ENCODE results near the gene C22orf39. TPM values are rescaled to one million over a fixed set of nuclear protein-coding genes. Genes with fewer than 3 reads are reported as not detected.

The C22orf39 gene
- polyA plus RNA-seq, 3 donors, result 24.3 to 44.4 (median 36.1) TPM

DNA sequence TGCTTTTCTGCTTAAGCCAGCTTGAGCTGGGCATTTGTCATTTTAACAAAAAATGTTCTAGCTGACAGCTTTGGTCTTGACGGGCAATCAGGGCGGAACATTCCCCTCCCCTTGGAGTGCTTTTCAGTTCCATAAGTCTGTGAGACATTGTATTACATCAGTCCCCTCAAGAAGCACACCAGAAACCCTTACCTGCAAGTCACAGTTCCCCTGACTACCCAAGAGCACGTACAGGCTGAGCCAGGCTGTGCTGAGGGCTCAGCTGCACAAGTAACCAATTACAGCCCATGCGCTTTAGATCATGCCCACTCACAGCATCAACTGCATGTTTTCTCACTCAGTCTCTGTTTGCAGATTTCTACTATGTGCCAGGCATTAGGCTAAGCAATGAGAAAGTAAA is 35.0 kb downstream of the C22orf39 start:
- no peak overlapping the region for H3K27ac ChIP-seq (ENCODE audit: low read depth, low read length)
- WGBS, 3 donors, result 76 to 94% (median 90%) methylated on average over 4 of the region's 4 CpGs

GRCh38 chr22:19411690-19412045 is 35.8 kb downstream of the C22orf39 start:
- 96 to 100% (median 98%) methylated on average over 1 of the region's 1 CpG for WGBS, 3 donors
- H3K27ac ChIP-seq (ENCODE audit: low read depth, low read length), result no peak overlapping the region

DNA sequence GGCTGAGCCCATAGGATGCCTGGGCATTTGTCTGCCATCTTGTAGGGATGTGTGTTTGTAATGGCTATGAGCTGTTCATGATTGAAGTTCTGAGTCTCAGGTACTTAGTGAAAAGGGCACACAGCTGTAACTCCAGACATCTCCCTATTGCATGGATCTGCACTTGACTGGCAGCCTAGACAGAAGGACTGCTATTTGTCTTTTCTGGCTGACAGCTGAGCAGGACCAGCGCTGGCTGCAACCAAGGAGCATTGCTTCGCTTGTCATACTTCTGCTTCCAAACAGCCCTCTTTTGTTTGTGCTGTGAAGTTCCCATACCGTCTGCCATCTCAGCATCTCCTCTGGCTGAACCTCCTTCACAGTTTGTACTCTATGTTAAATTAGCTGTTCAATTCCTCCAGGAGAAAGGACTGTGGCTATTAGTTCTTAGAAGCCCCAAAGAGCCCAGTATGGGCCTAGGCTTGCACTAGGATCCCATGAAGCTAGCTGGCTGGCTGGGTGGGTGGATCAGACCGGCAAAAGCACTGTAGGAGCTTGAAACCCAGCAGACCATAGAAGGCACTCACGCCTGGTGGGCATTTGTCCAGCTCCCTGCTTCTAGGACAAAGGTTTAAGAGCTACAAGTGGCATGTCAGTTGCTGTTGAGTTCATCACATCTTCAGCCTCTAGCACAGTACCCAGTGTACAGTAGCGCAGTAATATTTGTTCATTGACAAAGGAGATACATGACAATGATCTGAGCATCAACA is 36.4 kb downstream of the C22orf39 start:
- WGBS, 3 donors, result 89 to 91% (median 90%) methylated on average over 6 of the region's 6 CpGs
- no peak overlapping the region for H3K27ac ChIP-seq (ENCODE audit: low read depth, low read length)

DNA sequence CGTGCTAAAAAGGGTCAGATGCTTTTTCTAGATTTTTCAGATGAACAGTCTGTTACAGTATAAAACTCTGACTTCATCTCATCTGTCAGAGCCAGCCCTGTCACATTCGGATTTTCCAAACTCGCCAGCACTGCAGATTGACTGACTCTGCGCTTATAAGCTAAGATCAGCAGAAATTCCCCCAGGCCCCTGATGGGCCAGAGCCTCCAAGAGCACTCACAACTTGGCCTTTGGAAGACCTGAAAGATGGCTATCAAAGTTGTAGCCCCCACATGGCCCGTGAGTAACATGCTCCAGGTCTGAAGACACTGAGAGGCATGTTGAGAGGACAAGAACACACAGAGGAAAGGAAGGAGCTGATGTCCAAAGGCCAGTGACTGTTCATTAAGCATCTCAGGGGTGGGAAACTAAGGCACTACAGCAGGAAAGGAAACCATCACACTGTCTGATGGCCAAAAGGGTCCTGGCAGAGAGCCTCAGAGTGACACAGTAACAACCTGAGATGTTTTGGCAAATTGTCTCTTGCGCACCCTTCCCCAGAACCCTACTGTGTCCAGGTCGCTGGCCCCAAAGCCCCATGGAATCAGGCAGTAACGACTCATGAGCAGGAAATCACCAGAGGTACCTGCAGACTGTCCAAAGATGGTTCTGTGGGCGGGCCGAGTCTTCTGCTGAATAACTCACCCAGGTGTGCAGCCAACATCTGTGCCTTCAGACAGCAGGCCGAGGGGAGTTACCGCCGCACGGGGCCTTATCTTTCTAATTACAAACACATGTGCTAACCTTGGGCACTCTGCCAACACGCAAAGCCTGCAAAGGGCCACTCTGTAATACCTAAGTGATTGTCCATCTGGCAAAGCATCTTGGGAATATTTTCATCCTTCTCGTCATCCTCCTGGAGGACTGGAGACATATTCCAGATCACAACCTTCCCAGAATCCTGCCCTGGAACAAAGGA is 39.6 kb downstream of the C22orf39 start:
- WGBS, 3 donors, result 54 to 79% (median 73%) methylated on average over 16 of the region's 16 CpGs
- no peak overlapping the region for H3K27ac ChIP-seq (ENCODE audit: low read depth, low read length)

DNA sequence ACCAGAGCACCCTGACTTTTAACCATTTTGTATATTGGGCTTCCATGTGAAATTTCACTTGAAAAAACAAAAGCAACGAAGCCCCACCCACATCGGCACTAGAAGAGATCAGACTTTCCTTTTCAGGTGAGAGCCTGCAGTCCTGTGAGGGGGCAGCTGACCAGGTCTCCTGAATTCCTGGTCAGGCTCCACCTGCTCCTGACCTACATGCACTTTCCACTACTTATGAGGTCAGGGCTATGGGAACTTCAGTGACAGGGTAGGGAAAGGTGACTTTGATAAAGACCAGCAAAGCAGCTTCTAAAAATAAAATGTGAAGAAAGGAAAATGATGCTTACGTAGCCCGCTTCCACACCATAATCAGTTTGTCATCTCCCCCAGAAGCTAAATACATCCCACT is 40.7 kb downstream of the C22orf39 start:
- 90 to 98% (median 92%) methylated on average over 4 of the region's 4 CpGs for WGBS, 3 donors
- H3K27ac ChIP-seq (ENCODE audit: low read depth, low read length), result no peak overlapping the region

- WGBS, 3 donors, result 84 to 89% (median 88%) methylated on average over 3 of the region's 3 CpGs
Measured at GRCh38 chr22:19406281-19406811, 41.2 kb downstream of the C22orf39 start.

GRCh38 chr22:19405652-19406051 is 41.9 kb downstream of the C22orf39 start:
- no peak overlapping the region for H3K27ac ChIP-seq (ENCODE audit: low read depth, low read length)
- 59 to 97% (median 96%) methylated on average over 8 of the region's 8 CpGs for whole genome bisulfite sequencing, 3 donors

More at GRCh38 chr22:19406281-19406811, 41.2 kb downstream of the C22orf39 start:
- no peak overlapping the region for H3K27ac ChIP-seq (ENCODE audit: low read depth, low read length)

DNA sequence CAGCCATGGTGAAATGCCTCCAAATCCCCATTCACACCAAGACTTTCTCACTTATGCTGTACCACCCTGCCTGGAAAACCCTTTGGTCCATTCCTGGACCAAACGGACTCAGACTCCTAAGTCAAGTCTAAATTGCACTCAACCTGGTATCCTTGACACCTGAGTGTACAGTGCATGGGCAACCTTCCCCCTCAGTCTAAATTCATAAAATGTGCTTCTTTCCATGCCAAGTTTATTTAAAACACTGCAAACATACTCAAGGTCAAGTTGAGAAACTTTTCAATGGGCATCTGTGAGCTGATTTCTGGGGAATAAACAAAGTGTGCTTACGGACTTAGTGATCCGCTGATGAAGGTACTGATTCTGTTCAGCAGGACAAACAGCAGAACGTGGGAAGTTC is 42.4 kb downstream of the C22orf39 start:
- H3K27ac ChIP-seq (ENCODE audit: low read depth, low read length), result no peak overlapping the region

DNA sequence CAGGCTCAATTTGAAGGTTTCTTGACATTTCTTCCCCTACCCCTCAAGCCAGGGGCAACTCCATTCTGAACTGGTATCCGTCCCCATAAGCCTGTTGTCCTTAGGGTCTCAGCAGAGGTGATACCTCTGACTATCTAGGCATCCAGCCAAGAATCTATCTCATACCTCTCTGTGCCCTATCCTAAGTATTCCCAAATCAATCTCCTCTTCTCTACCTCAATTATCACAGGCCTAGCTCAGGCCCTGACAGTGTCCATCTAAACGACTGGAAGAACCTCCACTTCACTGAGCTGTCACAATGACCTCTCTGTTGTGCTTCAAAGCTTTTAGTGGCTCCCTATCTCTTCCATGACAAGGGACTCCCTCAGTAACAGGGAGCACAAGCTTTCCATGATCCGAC is 42.8 kb downstream of the C22orf39 start:
- WGBS, 3 donors, result 85 to 98% (median 95%) methylated on average over 3 of the region's 3 CpGs
- no peak overlapping the region for H3K27ac ChIP-seq (ENCODE audit: low read depth, low read length)

More for the DNA sequence above, 42.4 kb downstream of the C22orf39 start:
- WGBS, 3 donors, result 27 to 95% (median 93%) methylated on average over 4 of the region's 4 CpGs

- 93 to 98% (median 97%) methylated on average over 4 of the region's 4 CpGs for WGBS, 3 donors
- H3K27ac ChIP-seq (ENCODE audit: low read depth, low read length), result no peak overlapping the region
Measured at GRCh38 chr22:19402642-19403191, 44.8 kb downstream of the C22orf39 start.

- WGBS, 3 donors, result 90 to 99% (median 96%) methylated on average over 4 of the region's 4 CpGs
- H3K27ac ChIP-seq (ENCODE audit: low read depth, low read length), result no peak overlapping the region
Measured at GRCh38 chr22:19401483-19401882, 46.0 kb downstream of the C22orf39 start.

GRCh38 chr22:19400881-19401280 is 46.6 kb downstream of the C22orf39 start:
- WGBS, 3 donors, result 90 to 96% (median 95%) methylated on average over 6 of the region's 6 CpGs

GRCh38 chr22:19398652-19399051 is 48.9 kb downstream of the C22orf39 start:
- 83 to 89% (median 84%) methylated on average over 2 of the region's 2 CpGs for WGBS, 3 donors
- H3K27ac ChIP-seq (ENCODE audit: low read depth, low read length), result no peak overlapping the region

More at GRCh38 chr22:19400881-19401280, 46.6 kb downstream of the C22orf39 start:
- no peak overlapping the region for H3K27ac ChIP-seq (ENCODE audit: low read depth, low read length)

DNA sequence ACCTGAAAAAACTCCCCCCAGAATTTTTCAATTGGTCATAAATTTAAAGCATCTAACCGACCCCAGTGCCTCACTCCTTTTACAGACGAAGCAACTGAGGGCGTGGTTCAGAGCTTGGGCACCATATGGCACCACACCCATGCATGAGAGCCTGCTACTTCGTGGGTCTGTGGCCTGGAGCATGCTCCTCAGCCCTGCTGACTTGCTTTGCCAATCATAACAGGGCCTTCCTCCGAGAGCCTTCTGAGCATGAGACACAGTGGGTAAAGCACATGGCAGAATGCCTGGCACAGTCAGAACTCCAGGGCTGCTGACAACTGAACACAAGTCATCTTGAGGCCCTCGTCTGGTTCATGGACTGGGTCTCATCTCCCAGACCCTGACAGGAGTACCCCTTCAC is 49.3 kb downstream of the C22orf39 start:
- 79 to 87% (median 83%) methylated on average over 6 of the region's 6 CpGs for WGBS, 3 donors

GRCh38 chr22:19397734-19398104 is 49.8 kb downstream of the C22orf39 start:
- no peak overlapping the region for H3K27ac ChIP-seq (ENCODE audit: low read depth, low read length)
- WGBS, 3 donors, result 85 to 97% (median 92%) methylated on average over 3 of the region's 3 CpGs

More for the DNA sequence above, 49.3 kb downstream of the C22orf39 start:
- no peak overlapping the region for H3K27ac ChIP-seq (ENCODE audit: low read depth, low read length)

DNA sequence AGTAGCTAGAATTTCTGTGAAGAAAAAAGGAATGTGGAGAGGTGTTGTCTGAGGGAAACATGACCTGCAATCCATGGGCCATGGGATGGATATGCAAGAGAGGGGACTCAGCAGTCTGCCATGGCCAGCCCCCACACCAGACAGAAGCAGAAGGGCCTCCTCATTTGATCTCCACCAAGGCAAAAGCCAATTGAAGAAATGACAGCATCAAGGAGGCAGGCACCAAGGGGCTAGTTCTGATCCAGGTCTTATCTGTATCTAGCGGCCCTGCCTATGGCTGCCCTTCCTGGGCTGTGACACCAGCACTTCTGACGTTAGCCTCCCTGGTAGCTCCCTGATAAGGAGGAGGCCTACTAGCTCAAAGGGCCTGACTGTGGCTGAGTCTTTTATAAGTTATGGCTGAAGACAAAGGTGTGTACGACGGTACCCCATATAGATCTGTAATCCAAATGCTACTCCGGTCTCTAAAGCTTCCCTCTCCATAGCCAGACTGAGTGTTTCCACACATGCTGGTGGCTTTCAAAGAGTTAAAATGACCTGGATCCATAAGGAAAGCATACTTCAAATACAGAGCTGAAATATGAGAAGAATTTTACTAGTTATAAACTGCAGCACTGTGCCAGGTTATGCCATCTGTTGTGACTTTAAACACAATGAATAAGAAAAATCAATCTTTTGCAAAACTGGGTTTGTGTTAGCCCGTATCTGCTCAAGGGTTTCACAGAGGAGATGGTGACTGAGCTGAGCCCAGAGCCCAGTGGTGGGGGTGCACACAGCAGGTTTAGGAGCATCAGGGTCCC is 50.4 kb downstream of the C22orf39 start:
- 93% methylated on average over 6 of the region's 6 CpGs for WGBS, 3 donors
- H3K27ac ChIP-seq (ENCODE audit: low read depth, low read length), result no peak overlapping the region

- 87 to 91% (median 90%) methylated on average over 6 of the region's 6 CpGs for WGBS, 3 donors
- no peak overlapping the region for H3K27ac ChIP-seq (ENCODE audit: low read depth, low read length)
Measured at GRCh38 chr22:19396561-19396933, 51.0 kb downstream of the C22orf39 start.

GRCh38 chr22:19395276-19395675 is 52.2 kb downstream of the C22orf39 start:
- WGBS, 3 donors, result 93 to 96% (median 95%) methylated on average over 4 of the region's 4 CpGs
- H3K27ac ChIP-seq (ENCODE audit: low read depth, low read length), result no peak overlapping the region

Measured in adipose tissue (tissue), 3 donors.